Thymus (tissue), 11 donors: ENCODE data around the gene RAB3A. TPM values are rescaled to one million over a fixed set of nuclear protein-coding genes. Genes with fewer than 3 reads are reported as not detected.

ENCODE experiments used
- DNase-seq, 9 donors: peaks; one replicate each; pipeline ENCODE4 v3.0.0-alpha.2; 2013; ENCODE audit warnings: low spot score in 9 of 9, low read depth in 6 of 9, missing footprints in 1 of 9
- H3K27ac ChIP-seq, 2 donors: one replicate each; pipeline ENCODE4 v1.5.1; 2013; ENCODE audit warnings: control low read depth in 1 of 2, low read depth in 1 of 2, low read length in 1 of 2, mild to moderate bottlenecking in 1 of 2, moderate library complexity in 1 of 2
- H3K27me3 ChIP-seq, 2 donors: one replicate each; pipeline ENCODE4 v1.5.1; 2013; ENCODE audit warnings: low read length in 1 of 2; ENCODE audit not compliant: control insufficient read depth in 2 of 2, insufficient read depth in 1 of 2
- H3K36me3 ChIP-seq, 2 donors: one replicate each; pipeline ENCODE4 v1.5.1; 2013; ENCODE audit warnings: low read length in 1 of 2, mild to moderate bottlenecking in 1 of 2, moderate library complexity in 1 of 2; ENCODE audit not compliant: control insufficient read depth in 2 of 2, insufficient read depth in 2 of 2
- H3K4me1 ChIP-seq, 2 donors: one replicate each; pipeline ENCODE4 v1.5.1; 2013; ENCODE audit warnings: low read length in 2 of 2; ENCODE audit not compliant: control insufficient read depth in 2 of 2, insufficient read depth in 2 of 2
- H3K4me3 ChIP-seq, 2 donors: one replicate each; pipeline ENCODE4 v1.5.1; 2013; ENCODE audit warnings: low read length in 2 of 2, control low read depth in 1 of 2, mild to moderate bottlenecking in 1 of 2
- H3K9me3 ChIP-seq, 2 donors: one replicate each; pipeline ENCODE4 v1.5.1; 2013; ENCODE audit warnings: low read length in 1 of 2, mild to moderate bottlenecking in 1 of 2; ENCODE audit not compliant: control insufficient read depth in 2 of 2, insufficient read depth in 1 of 2
- WGBS: extraction: QIAGEN DNeasy Blood & Tissue Kit; methylation state at CpG from one replicate; pipeline ENCODE4 v1.1.7; 2013; 5-methylcytosine and 5-hydroxymethylcytosine counted together
- polyA plus RNA-seq: library from polyadenylated mRNA; stranded (reverse); fragments of 200-250 nt; gene quantifications from one replicate; pipeline ENCODE4 v1.2.3, GENCODE V29; 2013
- total RNA-seq: library from RNA; stranded (reverse); fragments of 120-200 nt; gene quantifications from one replicate; pipeline ENCODE4 v1.2.4, GENCODE V29; 2013
- donor health status: healthy.

The RAB3A gene
- total and polyA plus RNA-seq, 2 donors: 0.52 to 1.0 TPM

DNA sequence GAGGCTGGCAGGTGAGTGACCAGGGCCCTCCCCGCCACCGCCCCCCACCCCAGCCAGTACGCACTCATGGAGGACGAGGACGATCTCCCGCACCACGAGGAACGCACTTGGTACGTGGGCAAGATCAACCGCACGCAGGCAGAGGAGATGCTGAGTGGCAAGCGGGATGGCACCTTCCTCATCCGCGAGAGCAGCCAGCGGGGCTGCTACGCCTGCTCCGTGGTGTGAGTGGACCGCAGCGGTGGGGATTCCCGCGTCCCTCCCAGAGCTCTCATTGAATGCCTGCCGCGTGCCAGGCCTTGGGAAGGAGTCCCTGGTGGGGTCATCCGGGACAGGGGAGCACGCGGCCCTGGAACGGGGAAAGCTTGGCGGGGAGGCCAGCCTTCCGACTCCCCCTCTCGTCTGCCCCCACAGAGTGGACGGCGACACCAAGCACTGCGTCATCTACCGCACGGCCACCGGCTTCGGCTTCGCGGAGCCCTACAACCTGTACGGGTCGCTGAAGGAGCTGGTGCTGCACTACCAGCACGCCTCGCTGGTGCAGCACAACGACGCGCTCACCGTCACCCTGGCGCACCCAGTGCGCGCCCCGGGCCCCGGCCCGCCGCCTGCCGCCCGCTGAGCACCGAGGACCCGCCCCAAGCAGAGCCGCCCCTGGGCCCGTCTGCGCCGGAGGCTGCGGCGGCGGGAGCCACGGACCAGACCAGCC, 35.0 kb downstream of the RAB3A start:
- WGBS: 97% methylated on average over 66 of the region's 66 CpGs
- H3K27ac ChIP-seq: no peak overlapping the region
- DNase-seq: no peak
- peaks cover 5 to 14% of the 10 kb centered on the region in 2 donors for H3K4me1 ChIP-seq
- H3K9me3 ChIP-seq: no peaks in the 10 kb centered on the region
- peaks cover 2 to 14% of the 10 kb centered on the region in 2 donors for H3K27me3 ChIP-seq
- H3K36me3 ChIP-seq: peaks cover 41 to 42% of the 10 kb centered on the region in 2 donors
- no peak overlapping the region for H3K4me3 ChIP-seq

- Histone ChIP-seq H3K36me3 (peaks cover 48% of the 10 kb centered on the region in 2 donors), H3K27ac (no peak overlapping the region), H3K4me1 (peaks cover 0 to 6% of the 10 kb centered on the region in 2 donors), H3K27me3 (peaks cover 0 to 6% of the 10 kb centered on the region in 2 donors), H3K4me3 (no peak overlapping the region), H3K9me3 (no peaks in the 10 kb centered on the region)
- peak in 3 of 9 donors; percentile 46 to 64 (median 49) for DNase-seq
- WGBS: 82% methylated on average over 14 of the region's 14 CpGs
These were observed 35.7 kb downstream of the RAB3A start for GRCh38 chr19:18167975-18168645.

DNA sequence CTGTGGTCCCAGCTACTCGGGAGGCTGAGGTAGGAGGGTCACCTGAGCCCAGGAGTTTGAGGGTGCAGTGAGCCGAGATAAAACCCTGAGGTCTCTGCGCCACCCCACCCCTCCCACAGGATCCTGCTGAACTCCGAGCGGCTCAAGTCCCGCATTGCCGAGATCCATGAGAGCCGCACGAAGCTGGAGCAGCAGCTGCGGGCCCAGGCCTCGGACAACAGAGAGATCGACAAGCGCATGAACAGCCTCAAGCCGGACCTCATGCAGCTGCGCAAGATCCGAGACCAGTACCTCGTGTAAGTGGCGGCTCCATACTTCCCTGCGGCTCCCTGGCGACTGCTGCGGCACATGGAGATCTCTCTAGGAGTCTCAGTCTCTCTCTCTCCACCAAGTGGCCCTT, 36.8 kb downstream of the RAB3A start:
- H3K36me3 ChIP-seq: peaks cover 57 to 59% of the 10 kb centered on the region in 2 donors

DNA sequence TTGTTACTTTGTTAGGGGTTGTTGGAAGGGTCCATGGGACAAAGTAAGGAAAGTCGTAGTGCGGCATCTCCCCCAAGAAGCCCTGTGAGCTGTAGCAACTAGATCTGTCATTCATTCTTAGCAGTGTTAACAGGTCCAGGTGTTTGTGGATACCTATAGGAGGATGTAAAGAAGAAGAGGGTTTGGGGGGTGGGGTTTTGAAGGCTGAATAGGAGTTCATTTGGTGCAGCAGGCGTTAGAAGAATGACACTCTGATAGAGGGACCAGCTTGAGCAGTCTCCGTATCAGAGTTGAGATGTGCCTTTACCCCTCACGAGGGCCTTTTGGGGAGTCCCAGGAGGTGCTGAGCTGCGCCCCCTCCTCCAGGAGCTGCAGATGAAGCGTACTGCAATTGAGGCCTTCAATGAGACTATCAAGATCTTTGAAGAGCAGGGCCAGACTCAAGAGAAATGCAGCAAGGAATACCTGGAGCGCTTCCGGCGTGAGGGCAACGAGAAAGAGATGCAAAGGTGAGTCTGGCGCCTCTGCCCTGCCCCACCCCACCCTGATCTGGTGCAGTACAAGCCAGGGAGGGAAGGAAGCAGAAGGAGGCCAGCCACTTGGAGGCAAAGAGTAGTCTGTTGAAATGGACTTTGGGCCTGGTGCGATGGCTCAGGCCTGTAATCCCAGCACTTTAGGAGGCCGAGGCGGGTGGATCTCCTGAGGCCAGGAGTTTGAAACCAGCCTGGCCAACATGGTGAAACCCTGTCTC, 37.9 kb downstream of the RAB3A start:
- Histone ChIP-seq H3K27me3 (no peaks in the 10 kb centered on the region), H3K4me3 (no peak overlapping the region), H3K36me3 (peaks cover 61 to 63% of the 10 kb centered on the region in 2 donors), H3K9me3 (no peaks in the 10 kb centered on the region), H3K4me1 (peaks cover 3 to 8% of the 10 kb centered on the region in 2 donors), H3K27ac (no peak overlapping the region)
- DNase-seq: no peak
- WGBS: 98% methylated on average over 15 of the region's 15 CpGs

More for the DNA sequence above, 36.8 kb downstream of the RAB3A start:
- no peaks in the 10 kb centered on the region for H3K27me3 ChIP-seq
- H3K4me1 ChIP-seq: peaks cover 0 to 2% of the 10 kb centered on the region in 2 donors
- WGBS: 98% methylated on average over 21 of the region's 21 CpGs
- DNase-seq: no peak
- no peak overlapping the region for H3K4me3 ChIP-seq
- H3K9me3 ChIP-seq: no peaks in the 10 kb centered on the region
- no peak overlapping the region for H3K27ac ChIP-seq

DNA sequence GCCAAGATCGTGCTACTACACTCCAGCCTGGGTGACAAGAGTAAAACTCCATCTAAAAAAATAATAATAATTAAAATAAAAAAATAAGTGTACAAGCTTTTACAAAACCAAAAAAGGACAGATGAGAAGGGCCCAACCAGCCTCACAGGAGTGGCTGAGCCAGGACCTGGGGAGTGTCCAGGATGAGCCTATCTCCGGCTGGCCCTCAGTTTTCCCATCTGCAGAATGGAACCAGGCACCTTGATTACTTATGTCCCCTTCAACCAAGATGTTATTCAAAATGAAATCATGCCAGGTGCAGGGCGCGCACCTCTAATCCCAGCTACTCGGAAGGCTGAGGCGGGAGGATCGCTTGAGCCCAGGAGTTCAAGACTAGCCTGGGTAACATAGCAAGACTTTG, 39.8 kb downstream of the RAB3A start:
- no peak for DNase-seq
- Histone ChIP-seq H3K27ac (no peak overlapping the region), H3K27me3 (no peaks in the 10 kb centered on the region), H3K4me1 (peaks cover 4 to 12% of the 10 kb centered on the region in 2 donors), H3K4me3 (no peak overlapping the region), H3K36me3 (peaks cover 51 to 58% of the 10 kb centered on the region in 2 donors), H3K9me3 (no peaks in the 10 kb centered on the region)
- WGBS: 98% methylated on average over 7 of the region's 7 CpGs

- peaks cover 4 to 19% of the 10 kb centered on the region in 2 donors for H3K4me1 ChIP-seq
These were observed 42.2 kb downstream of the RAB3A start for GRCh38 chr19:18161636-18162002.

GRCh38 chr19:18160971-18161635, 42.7 kb downstream of the RAB3A start:
- Histone ChIP-seq H3K27ac (peak overlapping the region in 1 of 2 donors; percentile 54), H3K4me1 (peaks cover 4 to 21% of the 10 kb centered on the region in 2 donors), H3K9me3 (no peaks in the 10 kb centered on the region), H3K27me3 (no peaks in the 10 kb centered on the region), H3K36me3 (peaks cover 36 to 46% of the 10 kb centered on the region in 2 donors), H3K4me3 (peak overlapping the region in 1 of 2 donors; percentile 38)
- DNase-seq: peak in 6 of 9 donors; percentile 50 to 79 (median 60)
- WGBS: 9% methylated on average over 66 of the region's 66 CpGs

More at GRCh38 chr19:18161636-18162002, 42.2 kb downstream of the RAB3A start:
- H3K4me3 ChIP-seq: peak overlapping the region in 1 of 2 donors; percentile 38
- WGBS: 81% methylated on average over 19 of the region's 19 CpGs
- no peak for DNase-seq
- no peak overlapping the region for H3K27ac ChIP-seq
- peaks cover 36 to 48% of the 10 kb centered on the region in 2 donors for H3K36me3 ChIP-seq
- no peaks in the 10 kb centered on the region for H3K27me3 ChIP-seq
- no peaks in the 10 kb centered on the region for H3K9me3 ChIP-seq

DNA sequence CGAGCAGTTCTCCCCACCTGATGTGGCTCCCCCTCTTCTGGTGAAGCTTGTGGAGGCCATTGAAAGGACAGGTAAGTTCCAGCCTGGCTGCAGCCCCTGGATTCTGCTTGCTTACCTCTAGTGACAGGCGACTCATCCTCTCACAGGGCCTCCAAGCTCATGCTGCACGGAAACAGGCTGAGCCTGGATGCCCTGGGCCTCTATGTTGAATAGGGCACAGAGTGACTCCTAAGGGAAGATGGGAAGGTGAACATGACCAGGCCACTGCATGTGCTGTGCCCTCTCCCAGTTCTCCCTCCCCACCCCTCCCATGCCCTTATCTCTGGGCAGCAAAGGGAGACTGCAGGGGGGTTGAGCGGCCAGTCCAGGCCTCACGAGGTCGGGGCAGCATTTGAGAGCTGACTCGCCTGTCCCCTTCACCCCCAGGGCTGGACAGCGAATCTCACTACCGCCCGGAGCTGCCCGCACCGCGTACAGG, 43.3 kb downstream of the RAB3A start:
- Histone ChIP-seq H3K27me3 (no peaks in the 10 kb centered on the region), H3K36me3 (peaks cover 32 to 46% of the 10 kb centered on the region in 2 donors), H3K9me3 (no peaks in the 10 kb centered on the region), H3K4me3 (no peak overlapping the region), H3K27ac (peak overlapping the region in 1 of 2 donors; percentile 8), H3K4me1 (peaks cover 4 to 21% of the 10 kb centered on the region in 2 donors)
- WGBS: 91% methylated on average over 13 of the region's 13 CpGs
- no peak for DNase-seq
